Activated CD4-positive, alpha-beta T cell treated with anti-CD3 and anti-CD28 coated beads, Interleukin-2, Interleukin-4, amounts not matched to agents 100 ng/mL and 50 ng/mL, durations not matched to agents 16 hours and 8 hours (primary cell): ENCODE data around the gene CLMP.
"Not testable (repeated sequence)": the region's sequence is repeated elsewhere in the genome, so short reads cannot be mapped to it uniquely, and the experiment has no call there.

Experiments used
- DNase-seq: peaks from one replicate; pipeline ENCODE4 v3.0.0-alpha.2; 2020; ENCODE audit warnings: low spot score

The CLMP gene

GRCh38 chr11:123083623-123084029 lies 111.4 kb downstream of the CLMP start:
- DNase-seq = peak; percentile 72

GRCh38 chr11:123082977-123083376 lies 112.1 kb downstream of the CLMP start:
- DNase-seq = no peak

GRCh38 chr11:123080015-123080414 lies 115.0 kb downstream of the CLMP start:
- DNase-seq = no peak

- DNase-seq = no peak
Measured at GRCh38 chr11:123076484-123076883, 118.6 kb downstream of the CLMP start.

GRCh38 chr11:123073343-123074057 lies 121.5 kb downstream of the CLMP start:
- no peak for DNase-seq

GRCh38 chr11:123072762-123073161 lies 122.3 kb downstream of the CLMP start:
- DNase-seq = no peak

- no peak for DNase-seq
Measured at GRCh38 chr11:123072332-123072761, 122.7 kb downstream of the CLMP start.

DNA sequence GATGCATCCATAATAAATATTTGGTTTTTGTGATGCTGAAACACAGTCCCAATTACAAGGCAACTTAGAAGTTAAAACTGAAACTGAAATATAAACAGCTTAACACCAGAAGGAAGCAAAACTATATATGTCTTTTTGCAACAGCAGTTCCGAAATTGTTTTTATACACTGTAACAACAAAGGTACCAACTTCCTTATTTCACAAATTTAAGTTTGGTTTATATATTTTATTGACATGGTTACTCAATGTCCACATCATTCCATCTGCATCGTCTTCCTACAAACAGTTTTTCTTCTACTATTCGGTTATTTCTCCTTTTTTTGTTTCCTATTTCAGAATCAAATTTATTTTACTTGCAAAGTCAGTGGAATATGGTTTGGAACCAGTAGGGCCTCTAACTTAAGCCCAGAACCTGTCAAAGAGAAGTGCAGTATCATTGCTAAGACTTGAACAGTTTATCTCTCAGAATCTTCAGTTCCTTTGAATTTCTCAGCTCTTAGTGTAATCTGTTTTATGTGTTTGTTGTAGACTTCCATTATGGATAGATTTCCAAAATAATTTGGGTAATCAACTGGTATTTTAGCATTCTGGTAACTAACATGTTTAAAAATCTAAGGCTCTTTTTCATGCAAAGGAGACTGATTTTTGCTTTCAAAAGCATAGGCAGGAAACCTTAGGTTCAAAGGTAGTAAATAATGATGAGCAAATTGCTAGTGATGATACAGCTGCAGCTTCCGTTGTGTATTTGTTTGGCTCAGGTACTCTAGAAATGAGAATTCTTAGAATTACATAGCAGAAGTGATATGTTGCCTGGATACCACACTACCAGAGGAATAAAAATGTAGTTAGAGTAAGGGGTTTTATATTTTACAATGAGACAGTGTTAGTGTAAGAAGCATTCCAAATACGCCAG lies 124.9 kb downstream of the CLMP start:
- DNase-seq = peak; percentile 79

DNA sequence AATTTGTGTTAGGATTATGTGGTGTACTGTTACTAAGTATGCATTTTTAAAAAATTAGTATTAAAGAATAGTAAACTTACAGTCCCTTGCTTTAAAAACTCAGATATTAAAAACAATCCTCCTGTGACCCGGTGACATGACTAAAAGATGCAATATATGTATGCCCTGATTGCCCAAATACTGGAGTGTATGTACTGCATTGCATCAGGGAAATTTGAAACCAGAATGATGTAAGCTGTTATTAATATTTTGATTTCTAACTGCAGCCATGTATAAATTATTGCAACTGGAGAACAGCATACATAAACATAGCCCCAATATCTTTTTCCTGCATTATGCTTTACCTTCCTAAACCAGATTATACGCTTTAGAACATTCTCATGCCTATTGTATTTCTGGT lies 129.4 kb downstream of the CLMP start:
- DNase-seq = no peak

DNA sequence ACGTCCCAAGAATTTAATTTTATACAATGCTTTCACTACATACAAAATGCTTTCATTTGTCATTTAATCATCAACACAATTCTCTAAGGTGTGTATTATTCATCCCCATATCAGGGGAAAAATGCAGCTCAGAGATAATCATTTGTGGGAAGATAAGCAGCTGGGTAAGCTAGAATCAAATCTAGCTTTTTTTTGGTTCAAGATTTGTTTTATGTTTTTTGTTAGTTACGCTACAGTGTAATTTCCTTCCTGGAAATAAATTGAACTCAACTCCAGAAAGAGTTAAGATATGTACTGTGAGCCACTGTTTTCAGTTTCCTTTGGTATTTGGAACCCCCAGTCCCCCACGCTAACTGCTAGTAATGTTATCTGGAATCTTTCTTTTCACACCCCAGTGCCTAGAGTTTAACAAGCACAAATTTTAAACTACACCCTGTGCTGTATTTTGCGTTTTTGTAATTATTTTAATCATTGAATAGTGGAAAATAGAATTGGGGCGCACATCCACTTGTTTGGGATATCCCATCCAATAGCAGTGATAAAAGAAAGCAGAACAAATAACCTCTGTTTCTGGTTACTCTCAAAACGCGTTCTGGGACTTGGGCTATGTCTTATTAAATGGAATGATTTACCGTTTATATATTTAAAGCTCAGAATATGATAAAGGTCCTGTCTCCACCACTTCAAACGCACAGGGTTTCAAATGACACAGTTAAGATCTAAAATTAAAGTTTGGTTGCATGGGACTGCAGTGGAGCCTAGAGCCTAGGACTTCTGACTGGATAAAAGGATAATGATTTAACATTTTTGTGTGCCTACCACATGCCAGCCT lies 131.0 kb downstream of the CLMP start:
- DNase-seq = peak; percentile 50

- DNase-seq = peak; percentile 62
Measured at GRCh38 chr11:123062892-123063825, 131.9 kb downstream of the CLMP start.

DNA sequence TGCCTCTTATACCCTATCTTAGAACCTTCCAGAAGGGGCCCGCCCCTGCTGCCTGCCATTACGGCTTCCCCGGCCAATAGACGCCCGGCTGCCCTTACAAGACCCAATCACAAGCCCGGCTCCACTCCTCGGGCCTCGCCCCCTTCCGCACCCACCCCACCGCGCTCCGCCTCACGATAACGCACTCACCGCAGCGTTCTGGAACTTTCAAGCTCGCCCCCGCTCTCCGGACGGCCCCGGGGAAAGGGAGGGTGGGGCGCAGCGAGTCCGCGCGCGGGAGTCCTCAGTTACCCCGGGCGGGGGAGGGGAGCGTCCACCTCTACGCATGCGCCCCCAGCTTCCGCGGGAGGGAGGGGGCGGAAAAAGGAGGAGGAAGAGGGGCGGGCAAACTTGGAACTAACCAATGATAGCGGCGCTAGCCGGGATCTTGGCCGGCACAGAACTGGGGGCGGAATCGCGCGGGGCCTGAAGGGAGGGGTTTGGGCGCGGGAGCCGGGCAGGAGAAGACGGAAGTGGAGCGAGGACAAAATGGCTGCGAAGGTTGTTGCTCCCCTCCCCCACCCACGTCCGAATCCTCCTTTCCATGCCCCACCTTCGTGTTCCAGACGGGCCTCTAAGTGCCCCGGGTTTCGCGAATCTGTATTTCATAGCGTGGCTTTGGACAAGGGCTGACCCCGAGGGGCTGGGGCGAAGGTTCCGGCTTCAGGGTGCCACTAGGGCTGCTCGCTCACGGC lies 132.7 kb downstream of the CLMP start:
- DNase-seq = peak; percentile 100

DNA sequence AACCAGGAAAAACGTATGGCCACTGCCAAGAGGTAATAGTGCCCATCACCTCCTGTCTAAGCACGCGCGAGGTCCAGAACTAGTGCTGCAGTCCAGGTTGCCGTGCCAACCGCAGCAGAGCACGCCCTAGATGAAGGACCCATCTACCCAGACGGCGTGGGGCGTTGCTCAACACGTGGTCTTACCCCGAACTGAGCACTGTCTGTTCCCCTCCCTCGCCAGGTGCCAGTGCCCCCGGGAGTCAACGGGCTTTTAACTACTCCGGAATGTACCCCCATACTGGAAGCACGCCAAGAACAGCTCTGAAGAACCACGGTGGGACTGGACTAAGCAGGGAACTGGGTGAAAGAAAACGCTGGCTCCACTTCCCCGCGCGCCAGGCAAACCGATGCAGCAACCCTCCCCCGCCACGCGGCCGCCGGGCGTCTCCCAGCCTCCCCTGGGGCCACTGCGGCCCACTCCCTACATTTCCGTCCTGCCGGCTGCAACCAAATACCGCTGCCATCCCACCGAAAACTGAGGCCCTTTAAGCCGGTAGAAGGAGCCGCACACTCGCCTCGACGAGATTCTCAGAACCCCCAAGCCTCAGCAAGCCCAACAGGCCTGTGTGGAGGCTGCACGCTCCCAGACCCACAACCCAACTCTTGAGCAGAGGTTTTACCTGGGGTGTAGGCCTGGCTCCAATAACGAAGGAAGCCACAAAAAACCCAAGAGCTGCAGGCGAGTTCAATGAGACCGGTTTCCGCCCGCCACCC lies 133.5 kb downstream of the CLMP start, which contains the start of gene HSPA8:
HSPA8 (minus strand) TSS at position 734 of the 755 bp plus-strand sequence. CDS start 812 bp downstream, outside the sequence.
- peak; percentile 80 for DNase-seq

DNA sequence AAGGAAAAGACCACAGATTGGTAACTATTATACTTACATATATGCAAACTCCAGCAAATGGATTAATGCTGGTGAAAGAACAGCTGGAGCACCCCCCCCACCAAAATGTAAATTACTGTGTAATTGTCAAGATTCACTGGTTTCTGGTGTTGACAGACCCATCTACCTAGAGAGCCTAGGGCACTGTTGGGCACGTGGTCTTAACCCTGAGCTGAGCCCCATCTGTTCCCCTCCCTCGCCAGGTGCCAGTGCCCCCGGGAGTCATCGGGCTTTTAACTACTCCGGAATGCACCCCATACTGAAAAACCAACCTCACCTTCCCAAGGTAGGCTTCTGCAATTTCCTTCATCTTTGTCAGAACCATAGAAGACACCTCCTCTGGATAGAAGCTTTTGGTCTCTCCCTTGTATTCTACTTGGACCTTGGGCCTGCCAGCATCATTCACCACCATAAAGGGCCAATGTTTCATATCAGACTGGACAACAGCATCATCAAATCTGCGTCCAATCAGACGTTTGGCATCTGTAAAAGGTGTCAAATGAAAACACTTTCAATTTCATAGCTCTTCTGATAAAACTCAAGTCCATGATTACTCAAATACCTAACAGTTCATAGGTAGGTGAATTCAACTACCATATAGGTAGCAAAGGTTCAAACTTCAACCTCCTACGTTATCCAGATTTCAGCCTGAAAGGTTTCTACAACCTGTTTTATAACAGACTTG lies 134.6 kb downstream of the CLMP start:
- DNase-seq = peak; percentile 46

GRCh38 chr11:123059041-123059920 lies 135.8 kb downstream of the CLMP start:
- not testable (repeated sequence) for DNase-seq

GRCh38 chr11:123057661-123058305 lies 137.3 kb downstream of the CLMP start:
- no peak for DNase-seq

GRCh38 chr11:123056835-123057491 lies 138.1 kb downstream of the CLMP start:
- DNase-seq = no peak
